Lower leg skin (tissue), 4 donors: ENCODE results near the gene SRRM3. TPM values are rescaled to one million over a fixed set of nuclear protein-coding genes. Genes with fewer than 3 reads are reported as not detected.

ENCODE experiments used
- DNase-seq, 2 donors: peaks; one replicate each; pipeline ENCODE4 v3.0.0-alpha.2; 2019; ENCODE audit warnings: low spot score in 2 of 2
- H3K4me3 ChIP-seq: fragments of 200-600 bp; sonication (generic); 2 replicates; pipeline ENCODE4 v1.5.1; 2017; ENCODE audit warnings: mild to moderate bottlenecking, low read depth; ENCODE audit not compliant: poor library complexity, severe bottlenecking
- POLR2A ChIP-seq, 2 donors: fragments of 450-650 bp; IDR thresholded peaks; one replicate each; pipeline ENCODE4 v1.6.1; 2016 to 2017; ENCODE audit warnings: antibody characterized with exemption in 2 of 2, mild to moderate bottlenecking in 1 of 2, moderate library complexity in 1 of 2
- WGBS, 2 donors: methylation state at CpG; one replicate each; pipeline ENCODE4 v1.1.5; 2018; 5-methylcytosine and 5-hydroxymethylcytosine counted together
- intact Hi-C: fragments of 100-400 bp; cut with DNase I; formaldehyde crosslinking; loops from one replicate; pipeline ENCODE4 v1.15.0; 2023; ENCODE audit warnings: low total_unique reads
- total RNA-seq, 4 donors: library from RNA; depleted of rRNA; stranded (reverse); fragments of >200 nt; gene quantifications; one replicate each; pipeline ENCODE4 v1.1.0, GENCODE V29; 2016
- TF ChIP-seq, protein P1 (sequence below), 3 donors: fragments of 450-650 bp; IDR thresholded peaks; one replicate each; pipeline ENCODE4 v1.5.1; 2016; ENCODE audit warnings: antibody characterized with exemption in 3 of 3, mild to moderate bottlenecking in 3 of 3, moderate library complexity in 2 of 3

SRRM3 gene
- total RNA-seq, 4 donors from 2014 or later = 7.5 to 12.3 (median 9.4) TPM

DNA sequence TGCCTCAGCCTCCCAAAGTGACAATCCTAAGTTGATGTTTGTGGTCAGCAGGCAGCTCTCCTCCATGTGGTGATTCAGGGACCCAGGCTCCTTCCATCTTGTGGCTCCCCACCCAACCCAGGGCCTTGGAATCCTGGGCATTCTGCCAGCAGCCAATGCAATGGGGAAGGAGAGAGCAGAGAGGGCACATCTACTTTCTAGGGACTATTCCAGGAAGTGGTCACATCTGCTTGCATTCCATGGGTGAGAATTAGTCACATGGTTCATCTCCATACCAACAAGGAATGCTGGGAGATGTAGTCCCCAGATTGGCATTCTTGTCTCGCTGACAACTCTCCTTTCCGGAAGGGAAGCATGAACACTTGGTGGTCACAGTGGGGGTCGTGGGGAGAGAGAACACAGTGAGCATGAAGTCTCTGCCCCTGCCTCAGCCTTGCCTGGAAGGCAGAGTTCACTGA, 9.9 kb upstream of the SRRM3 start:
- intact Hi-C loops = no loop called here
- no peak for DNase-seq
- TF ChIP-seq, protein P1, sequence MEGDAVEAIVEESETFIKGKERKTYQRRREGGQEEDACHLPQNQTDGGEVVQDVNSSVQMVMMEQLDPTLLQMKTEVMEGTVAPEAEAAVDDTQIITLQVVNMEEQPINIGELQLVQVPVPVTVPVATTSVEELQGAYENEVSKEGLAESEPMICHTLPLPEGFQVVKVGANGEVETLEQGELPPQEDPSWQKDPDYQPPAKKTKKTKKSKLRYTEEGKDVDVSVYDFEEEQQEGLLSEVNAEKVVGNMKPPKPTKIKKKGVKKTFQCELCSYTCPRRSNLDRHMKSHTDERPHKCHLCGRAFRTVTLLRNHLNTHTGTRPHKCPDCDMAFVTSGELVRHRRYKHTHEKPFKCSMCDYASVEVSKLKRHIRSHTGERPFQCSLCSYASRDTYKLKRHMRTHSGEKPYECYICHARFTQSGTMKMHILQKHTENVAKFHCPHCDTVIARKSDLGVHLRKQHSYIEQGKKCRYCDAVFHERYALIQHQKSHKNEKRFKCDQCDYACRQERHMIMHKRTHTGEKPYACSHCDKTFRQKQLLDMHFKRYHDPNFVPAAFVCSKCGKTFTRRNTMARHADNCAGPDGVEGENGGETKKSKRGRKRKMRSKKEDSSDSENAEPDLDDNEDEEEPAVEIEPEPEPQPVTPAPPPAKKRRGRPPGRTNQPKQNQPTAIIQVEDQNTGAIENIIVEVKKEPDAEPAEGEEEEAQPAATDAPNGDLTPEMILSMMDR (IDR thresholded peaks at IDR 0.05) = no peak
- no peak for TF ChIP-seq POLR2A (IDR thresholded peaks at IDR 0.05)
- WGBS, 2 donors = 42 to 58% methylated on average over 3 of the region's 3 CpGs
- no peak overlapping the region for H3K4me3 ChIP-seq

DNA sequence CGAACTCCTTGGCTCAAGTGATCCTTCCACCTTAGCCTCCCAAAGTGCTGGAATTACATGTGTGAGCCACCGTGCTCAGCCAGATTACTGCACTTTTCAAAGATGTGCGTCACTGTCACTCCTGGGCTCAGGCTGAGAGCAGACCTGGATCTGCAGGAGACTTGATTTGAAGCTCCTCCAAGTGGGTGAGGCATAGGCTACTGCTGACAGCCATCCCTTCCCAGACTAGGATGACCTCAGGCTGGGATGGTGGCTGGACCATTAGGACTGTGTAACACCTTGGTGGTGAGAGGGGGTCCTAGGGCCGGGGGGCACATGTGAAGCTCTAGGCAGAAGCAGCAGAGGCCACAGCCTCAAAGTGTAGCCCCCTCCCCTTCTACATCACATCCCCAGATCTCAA, 8.2 kb upstream of the SRRM3 start:
- no peak overlapping the region for H3K4me3 ChIP-seq
- WGBS, 2 donors = 49 to 66% methylated on average over 4 of the region's 4 CpGs
- TF ChIP-seq, protein P1 (IDR thresholded peaks at IDR 0.05) = no peak
- no peak for TF ChIP-seq POLR2A (IDR thresholded peaks at IDR 0.05)
- intact Hi-C loops = no loop called here
- no peak for DNase-seq

DNA sequence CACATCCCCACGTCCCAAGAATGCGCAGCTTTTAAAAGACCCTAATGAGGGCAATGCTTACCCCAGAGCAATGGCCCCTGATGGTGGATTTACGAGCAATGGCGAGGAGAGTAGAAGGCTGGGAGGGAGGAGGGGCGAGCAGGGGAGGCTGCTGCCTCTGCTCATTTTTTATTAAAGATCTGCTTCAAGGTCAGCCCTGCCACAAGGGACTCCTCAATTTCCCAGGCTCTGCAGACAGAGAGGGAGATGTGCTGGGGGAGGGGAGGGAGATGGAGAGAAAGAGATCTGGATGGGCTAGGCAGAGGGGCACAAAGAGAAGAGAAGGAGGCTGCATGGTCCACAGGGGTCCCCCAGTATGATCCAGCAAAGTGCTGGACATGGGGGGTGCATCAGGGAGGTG, 7.8 kb upstream of the SRRM3 start:
- 23 to 39% methylated on average over 5 of the region's 5 CpGs for WGBS, 2 donors
- intact Hi-C loops = no loop called here
- TF ChIP-seq, protein P1 (IDR thresholded peaks at IDR 0.05) = no peak
- TF ChIP-seq POLR2A (IDR thresholded peaks at IDR 0.05) = no peak
- no peak for DNase-seq
- no peak overlapping the region for H3K4me3 ChIP-seq

DNA sequence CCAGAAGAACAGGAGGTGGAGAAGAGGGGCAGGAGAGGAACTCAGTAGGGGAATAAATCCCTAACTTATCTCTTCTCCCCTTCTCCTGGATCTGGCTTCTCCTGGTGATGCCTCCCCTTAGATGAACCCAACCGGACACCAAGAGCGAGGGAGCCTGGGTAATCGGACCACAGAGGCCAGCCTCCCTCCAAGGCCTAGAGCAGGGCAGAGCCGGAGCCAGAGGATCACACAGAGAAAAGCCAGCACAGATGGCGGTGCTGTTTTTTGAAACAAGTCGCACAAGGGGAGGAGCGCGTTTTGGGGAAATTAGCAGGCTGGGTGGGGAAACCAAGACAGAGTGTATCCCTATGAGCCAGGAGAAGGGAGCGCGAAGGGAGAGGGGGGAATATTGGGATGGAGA, 4.9 kb upstream of the SRRM3 start:
- TF ChIP-seq POLR2A (IDR thresholded peaks at IDR 0.05) = no peak
- TF ChIP-seq, protein P1 (IDR thresholded peaks at IDR 0.05) = no peak
- H3K4me3 ChIP-seq = no peak overlapping the region
- 86 to 90% methylated on average over 10 of the region's 10 CpGs for WGBS, 2 donors
- intact Hi-C loops = no loop called here
- DNase-seq = no peak

DNA sequence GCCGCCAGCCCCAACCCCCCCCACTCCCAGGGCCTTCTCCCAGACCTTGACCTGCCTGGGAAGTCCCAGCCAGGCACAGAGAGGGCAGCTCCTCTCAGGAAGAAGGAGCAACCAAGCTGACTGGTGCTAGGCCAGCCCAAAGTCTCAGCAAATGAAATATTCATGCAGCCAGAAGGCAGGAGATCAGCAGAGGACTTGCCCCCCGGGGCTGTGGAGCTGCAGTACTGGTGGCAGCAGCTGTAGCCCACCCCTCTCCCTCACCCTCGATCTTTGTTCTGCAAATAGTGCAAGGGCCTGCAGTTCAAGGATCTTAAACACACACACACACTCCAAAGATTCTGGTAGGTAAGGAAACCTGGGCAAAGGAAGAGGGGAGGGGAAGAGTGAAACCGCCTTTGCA, 3.5 kb upstream of the SRRM3 start:
- TF ChIP-seq POLR2A (IDR thresholded peaks at IDR 0.05) = no peak
- 37% methylated on average over 4 of the region's 4 CpGs for WGBS, 2 donors
- no peak for DNase-seq
- no peak overlapping the region for H3K4me3 ChIP-seq
- intact Hi-C loops = no loop called here

DNA sequence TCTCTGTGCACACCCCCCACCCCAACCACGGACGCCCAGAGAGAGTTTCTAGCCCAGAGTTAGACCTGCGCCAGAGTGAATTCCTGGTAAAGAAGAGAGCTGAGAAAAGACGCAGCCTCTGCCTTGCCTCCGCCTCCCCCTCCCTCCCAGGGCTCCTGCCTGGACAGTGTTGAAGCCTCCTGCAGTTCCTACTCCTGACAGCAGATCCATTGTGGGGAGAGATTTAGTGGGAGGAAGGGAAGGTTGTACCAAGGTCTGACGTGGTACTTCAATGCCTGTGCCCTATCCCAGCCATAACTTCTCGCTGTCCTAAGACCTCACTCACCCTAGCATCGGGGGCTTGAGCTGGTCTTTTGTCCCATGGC, 952 bp downstream of the SRRM3 start:
- no peak for DNase-seq
- TF ChIP-seq, protein P1 (IDR thresholded peaks at IDR 0.05) = no peak
- TF ChIP-seq POLR2A (IDR thresholded peaks at IDR 0.05) = no peak
- 32 to 40% methylated on average over 8 of the region's 8 CpGs for WGBS, 2 donors
- intact Hi-C loops = no loop called here
- no peak overlapping the region for H3K4me3 ChIP-seq
